H9 (cell line): ENCODE measurements around the gene SH3PXD2B. TPM values are rescaled to one million over a fixed set of nuclear protein-coding genes. Genes with fewer than 3 reads are reported as not detected.

Experiments
- DNase-seq: peaks from one replicate; pipeline ENCODE4 v3.0.0-alpha.2; 2017
- H2AFZ ChIP-seq: one replicate; pipeline ENCODE4 v1.6.1; 2013; ENCODE audit warnings: mild to moderate bottlenecking, low read length, control low read depth, moderate library complexity
- H2AK5ac ChIP-seq: 2 replicates; pipeline ENCODE4 v1.6.1; 2013; ENCODE audit warnings: low read length, control low read depth, mixed read lengths; ENCODE audit not compliant: insufficient read length
- H2BK120ac ChIP-seq: one replicate; pipeline ENCODE4 v1.6.1; 2013; ENCODE audit warnings: low read depth, mild to moderate bottlenecking, low read length, control low read depth, inconsistent platforms; ENCODE audit not compliant: poor library complexity, severe bottlenecking
- H2BK12ac ChIP-seq: 2 replicates; pipeline ENCODE4 v1.6.1; 2013; ENCODE audit warnings: low read length, control low read depth, mixed read lengths, low read depth; ENCODE audit not compliant: insufficient read length
- H2BK15ac ChIP-seq: 2 replicates; pipeline ENCODE4 v1.6.1; 2013; ENCODE audit warnings: low read depth, low read length, control low read depth
- H2BK20ac ChIP-seq: one replicate; pipeline ENCODE4 v1.6.1; 2013; ENCODE audit warnings: low read depth, mild to moderate bottlenecking, low read length, control low read depth, inconsistent platforms; ENCODE audit not compliant: poor library complexity, severe bottlenecking
- H2BK5ac ChIP-seq: 2 replicates; pipeline ENCODE4 v1.6.1; 2013; ENCODE audit warnings: low read length, control low read depth, mixed read lengths; ENCODE audit not compliant: insufficient read length
- H3K14ac ChIP-seq: 2 replicates; pipeline ENCODE4 v1.6.1; 2013; ENCODE audit warnings: low read length, control low read depth; ENCODE audit not compliant: insufficient read depth
- H3K18ac ChIP-seq: 2 replicates; pipeline ENCODE4 v1.6.1; 2013; ENCODE audit warnings: low read depth, mild to moderate bottlenecking, mixed read lengths, low read length, control low read depth; ENCODE audit not compliant: insufficient read length
- H3K23ac ChIP-seq: 2 replicates; pipeline ENCODE4 v1.6.1; 2013; ENCODE audit warnings: low read length, control low read depth, mixed read lengths, low read depth; ENCODE audit not compliant: insufficient read length
- H3K23me2 ChIP-seq: 2 replicates; pipeline ENCODE4 v1.6.1; 2013; ENCODE audit warnings: low read depth, mild to moderate bottlenecking, mixed read lengths, low read length, control low read depth; ENCODE audit not compliant: insufficient read length, poor library complexity, severe bottlenecking
- H3K27ac ChIP-seq: 2 replicates; pipeline ENCODE4 v1.5.1; 2013; ENCODE audit warnings: low read length, control low read depth, mixed read lengths, low read depth; ENCODE audit not compliant: insufficient read length
- H3K27me3 ChIP-seq: 2 replicates; pipeline ENCODE4 v1.6.1; 2013; ENCODE audit warnings: low read length, control low read depth, inconsistent platforms; ENCODE audit not compliant: insufficient read depth
- H3K4ac ChIP-seq: 2 replicates; pipeline ENCODE4 v1.6.1; 2013; ENCODE audit warnings: low read depth, mild to moderate bottlenecking, control low read depth, inconsistent platforms, low read length, moderate library complexity
- H3K4me1 ChIP-seq: 2 replicates; pipeline ENCODE4 v1.6.1; 2013; ENCODE audit warnings: low read length, control low read depth, inconsistent platforms; ENCODE audit not compliant: insufficient read depth
- H3K4me2 ChIP-seq: 2 replicates; pipeline ENCODE4 v1.6.1; 2013; ENCODE audit warnings: low read length, control low read depth, mixed read lengths; ENCODE audit not compliant: insufficient read length, insufficient read depth
- H3K56ac ChIP-seq: 2 replicates; pipeline ENCODE4 v1.6.1; 2013; ENCODE audit warnings: low read depth, mild to moderate bottlenecking, mixed read lengths, low read length, control low read depth; ENCODE audit not compliant: insufficient read length
- H3K79me1 ChIP-seq: 2 replicates; pipeline ENCODE4 v1.6.1; 2013; ENCODE audit warnings: low read depth, mild to moderate bottlenecking, moderate library complexity, low read length, control low read depth, inconsistent platforms; ENCODE audit not compliant: insufficient read depth, poor library complexity, severe bottlenecking
- H3K79me2 ChIP-seq: 2 replicates; pipeline ENCODE4 v1.6.1; 2013; ENCODE audit warnings: low read length, control low read depth, inconsistent platforms; ENCODE audit not compliant: insufficient read depth
- H3K9ac ChIP-seq: 2 replicates; pipeline ENCODE4 v1.6.1; 2013; ENCODE audit warnings: low read length, control low read depth, mixed read lengths; ENCODE audit not compliant: insufficient read length; ENCODE audit errors: extremely low read depth
- H3K9me3 ChIP-seq: one replicate; pipeline ENCODE4 v1.6.1; 2013; ENCODE audit warnings: low read depth, low read length, inconsistent platforms; ENCODE audit not compliant: control insufficient read depth
- H3T11ph ChIP-seq: one replicate; pipeline ENCODE4 v1.6.1; 2013; ENCODE audit warnings: mild to moderate bottlenecking, low read length, control low read depth, inconsistent platforms
- H4K20me1 ChIP-seq: one replicate; pipeline ENCODE4 v1.6.1; 2013; ENCODE audit not compliant: control insufficient read depth, insufficient read length, insufficient read depth
- H4K5ac ChIP-seq: 2 replicates; pipeline ENCODE4 v1.6.1; 2013; ENCODE audit warnings: low read depth, mild to moderate bottlenecking, mixed read lengths, low read length, control low read depth; ENCODE audit not compliant: insufficient read length
- H4K8ac ChIP-seq: replicated peaks from 2 replicates; pipeline ENCODE4 v1.6.1; 2013; ENCODE audit warnings: low read length, control low read depth, mixed read lengths, low read depth; ENCODE audit not compliant: insufficient read length
- H4K91ac ChIP-seq: 2 replicates; pipeline ENCODE4 v1.6.1; 2013; ENCODE audit warnings: low read depth, mild to moderate bottlenecking, moderate library complexity, mixed read lengths, low read length, control low read depth; ENCODE audit not compliant: insufficient read length
- H3K27ac Mint-ChIP-seq, 3 experiments: 2 replicates in 2 of 3; 3 replicates in 1 of 3; pipeline ENCODE4 v1.8.0; 2020 to 2021; ENCODE audit warnings: mixed read lengths in 3 of 3, mild to moderate bottlenecking in 1 of 3, moderate library complexity in 1 of 3
- H3K27me3 Mint-ChIP-seq: 2 replicates; pipeline ENCODE4 v1.8.0; 2021; ENCODE audit warnings: low read depth, mild to moderate bottlenecking, moderate library complexity, mixed read lengths
- H3K36me3 Mint-ChIP-seq, 3 experiments: 2 replicates in 2 of 3; 3 replicates in 1 of 3; pipeline ENCODE4 v1.8.0; 2020 to 2021; ENCODE audit warnings: low read depth in 3 of 3, mixed read lengths in 3 of 3; ENCODE audit not compliant: insufficient read depth in 1 of 3
- H3K4me1 Mint-ChIP-seq, 2 experiments: 2 replicates each; pipeline ENCODE4 v1.8.0; 2020; ENCODE audit warnings: mixed read lengths in 2 of 2
- H3K4me3 Mint-ChIP-seq, 2 experiments: 2 replicates in 1 of 2; 3 replicates in 1 of 2; pipeline ENCODE4 v1.8.0; 2020 to 2021; ENCODE audit warnings: mild to moderate bottlenecking in 2 of 2, mixed read lengths in 2 of 2, moderate library complexity in 1 of 2
- H3K9me3 Mint-ChIP-seq, 2 experiments: 2 replicates in 1 of 2; 3 replicates in 1 of 2; pipeline ENCODE4 v1.8.0; 2020; ENCODE audit warnings: mild to moderate bottlenecking in 2 of 2, mixed read lengths in 2 of 2, moderate library complexity in 1 of 2
- CTCF ChIP-seq: fragments of 200-600 bp; sonication (generic); conservative IDR thresholded peaks from 3 replicates; pipeline ENCODE4 v1.8.0; 2021; ENCODE audit warnings: antibody characterized with exemption, mild to moderate bottlenecking
- WGBS: extraction: QIAGEN DNeasy Blood & Tissue Kit; methylation state at CpG from one replicate; pipeline ENCODE4 v1.1.7; 2013; ENCODE audit warnings: missing lambda C conversion rate, low lambda C conversion rate, mixed read lengths; ENCODE audit not compliant: insufficient read length; ENCODE audit errors: extremely low coverage; 5-methylcytosine and 5-hydroxymethylcytosine counted together
- total RNA-seq: library from RNA; stranded (reverse); gene quantifications from 2 replicates; pipeline ENCODE4 v1.2.1, GENCODE V29; 2021

Gene SH3PXD2B
- total RNA-seq, 1 experiment from 2014 or later: 49.0 TPM

- Histone ChIP-seq H3K18ac (no peak overlapping the region), H4K8ac (no peak overlapping the region), H3T11ph (no peak overlapping the region), H2AFZ (no peak overlapping the region), H2BK5ac (no peak overlapping the region), H3K9me3 (no peaks in the 10 kb centered on the region), H3K4me1 (no peaks in the 10 kb centered on the region), H2BK15ac (no peak overlapping the region), H3K4ac (no peak overlapping the region), H3K79me1 (no peaks in the 10 kb centered on the region), H3K27me3 (no peaks in the 10 kb centered on the region), H4K5ac (no peak overlapping the region), H3K27ac (no peak overlapping the region), H3K23me2 (no peaks in the 10 kb centered on the region), H3K23ac (no peak overlapping the region), H3K79me2 (no peaks in the 10 kb centered on the region), H2BK20ac (no peak overlapping the region), H4K91ac (no peak overlapping the region), H2BK120ac (no peak overlapping the region), H2BK12ac (no peak overlapping the region), H3K56ac (no peak overlapping the region), H3K4me2 (no peak overlapping the region), H2AK5ac (no peak overlapping the region), H4K20me1 (no peaks in the 10 kb centered on the region), H3K9ac (no peak overlapping the region), H3K14ac (no peak overlapping the region)
- no CpG with 5 or more reads among the region's 9 CpGs for WGBS
- H3K4me3 Mint-ChIP-seq: no peak overlapping the region
- no peaks in the 10 kb centered on the region; a peak in 1 of 7 replicates for H3K36me3 Mint-ChIP-seq
- H3K27me3 Mint-ChIP-seq: peaks cover 2% of the 10 kb centered on the region; the same call in 1 of the 2 replicates
- TF ChIP-seq CTCF: no peak
- H3K4me1 Mint-ChIP-seq: peaks cover 0 to 3% of the 10 kb centered on the region in 2 experiments; a peak in 1 of 4 replicates
- H3K9me3 Mint-ChIP-seq: no peaks in the 10 kb centered on the region
- no peak for DNase-seq
- H3K27ac Mint-ChIP-seq: 0 out of 7 replicates have a peak overlapping the region, but pooled peaks of 1 of the 3 experiments have one; percentile 19
Measured at GRCh38 chr5:172325452-172325851, 128.9 kb downstream of the SH3PXD2B start.
